Stimulated activated CD8-positive, alpha-beta memory T cell treated with anti-CD3 and anti-CD28 coated beads, Interleukin-7, amount 100 ng/mL, for 4 hours (primary cell): Measurements from ENCODE around the gene RND1.

ENCODE experiments used
- DNase-seq, 2 donors: peaks; one replicate each; pipeline ENCODE4 v3.0.0-alpha.2; 2020; ENCODE audit warnings: low read depth in 2 of 2

Gene RND1

GRCh38 chr12:48827513-48828096 is 38.1 kb downstream of the RND1 start:
- no peak for DNase-seq

GRCh38 chr12:48827026-48827425 is 38.6 kb downstream of the RND1 start:
- DNase-seq, result no peak

- no peak for DNase-seq
These were observed 39.3 kb downstream of the RND1 start for GRCh38 chr12:48826209-48826855.

DNA sequence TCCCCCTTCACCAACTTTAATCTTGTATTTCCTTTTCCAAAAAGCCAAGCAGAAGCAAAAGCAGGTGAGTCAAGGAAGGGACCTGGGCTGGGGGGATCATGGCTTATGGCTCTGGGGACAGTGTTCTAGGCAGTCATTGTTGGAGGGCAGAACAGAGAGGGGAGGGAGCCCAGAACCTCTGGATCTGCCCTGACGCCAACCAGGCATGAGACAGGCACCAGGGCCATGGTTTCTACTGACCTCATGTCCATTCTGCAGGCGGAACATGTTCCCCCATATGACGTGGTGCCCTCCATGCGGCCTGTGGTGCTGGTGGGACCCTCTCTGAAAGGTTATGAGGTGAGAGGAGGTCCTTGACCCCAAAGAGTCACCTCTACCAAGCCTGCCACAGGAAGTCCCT is 40.8 kb downstream of the RND1 start:
- no peak for DNase-seq

GRCh38 chr12:48824112-48824511 is 41.6 kb downstream of the RND1 start:
- DNase-seq, result no peak

- DNase-seq, result no peak
These were observed 42.4 kb downstream of the RND1 start for GRCh38 chr12:48823281-48823680.

- no peak for DNase-seq
These were observed 43.0 kb downstream of the RND1 start for GRCh38 chr12:48822711-48823110.

DNA sequence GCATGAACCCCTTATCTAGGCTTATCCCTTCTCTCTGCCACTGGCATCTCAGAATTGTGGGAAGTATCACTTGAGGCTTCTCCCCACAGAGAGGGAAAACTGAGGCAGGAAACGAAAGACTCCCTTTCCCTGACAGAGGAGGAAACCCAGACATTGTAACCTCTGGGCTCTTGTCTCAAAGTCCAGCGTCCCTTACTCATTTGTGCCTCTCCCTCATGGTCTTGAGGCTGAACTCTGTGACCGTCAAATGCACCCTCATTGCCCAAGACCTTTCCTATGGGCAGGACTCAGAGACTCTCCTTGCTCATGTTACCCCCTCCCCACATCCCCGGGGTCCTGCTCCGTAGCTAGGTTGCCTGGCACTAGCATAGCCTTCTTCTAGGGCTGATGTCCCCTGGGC is 43.5 kb downstream of the RND1 start:
- DNase-seq, result no peak

GRCh38 chr12:48819986-48820725 is 45.5 kb downstream of the RND1 start:
- DNase-seq, result no peak

DNA sequence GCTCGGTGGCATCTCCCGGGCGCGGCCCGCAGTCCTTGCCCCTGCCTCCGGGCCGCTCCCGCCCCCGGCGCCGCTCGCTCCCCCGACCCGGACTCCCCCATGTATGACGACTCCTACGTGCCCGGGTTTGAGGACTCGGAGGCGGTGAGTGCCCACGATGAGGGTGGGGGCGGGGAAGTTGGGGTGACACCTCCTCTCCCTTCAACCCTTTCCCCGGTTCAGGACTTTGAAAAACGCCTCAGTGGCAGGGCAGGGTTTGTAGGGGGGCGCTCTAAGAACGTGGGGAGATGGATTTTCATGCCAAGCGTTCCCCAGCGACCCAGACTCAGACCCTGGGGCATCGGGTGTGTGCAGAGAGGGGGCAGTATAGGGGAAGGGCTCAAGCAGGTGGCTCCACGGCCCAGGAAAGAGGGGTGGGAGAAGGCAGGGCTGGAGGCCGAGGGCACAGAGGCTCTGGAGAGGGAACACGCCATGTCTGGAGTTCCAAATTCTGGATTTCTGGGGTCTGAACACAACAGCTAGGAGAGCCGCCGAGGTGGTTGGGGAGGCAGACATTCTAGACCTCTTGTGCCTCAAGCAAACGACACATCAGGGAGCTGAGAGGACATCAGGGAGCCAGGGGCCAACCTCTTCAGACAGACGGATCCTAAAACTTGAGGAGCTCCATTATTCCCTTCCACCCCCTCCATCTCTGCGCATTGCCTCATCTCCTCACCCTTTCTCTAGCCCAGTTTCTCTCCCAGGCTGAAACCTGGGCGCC is 46.7 kb downstream of the RND1 start:
- peak; percentile 31 to 45 for DNase-seq

GRCh38 chr12:48817873-48818830 is 47.5 kb downstream of the RND1 start, which contains the start of gene CACNB3:
Gene CACNB3, plus strand, starts transcription at chr12:48818496. Its CDS starts 434 bp downstream, at chr12:48818930.
- DNase-seq, result peak; percentile 57 to 70

DNA sequence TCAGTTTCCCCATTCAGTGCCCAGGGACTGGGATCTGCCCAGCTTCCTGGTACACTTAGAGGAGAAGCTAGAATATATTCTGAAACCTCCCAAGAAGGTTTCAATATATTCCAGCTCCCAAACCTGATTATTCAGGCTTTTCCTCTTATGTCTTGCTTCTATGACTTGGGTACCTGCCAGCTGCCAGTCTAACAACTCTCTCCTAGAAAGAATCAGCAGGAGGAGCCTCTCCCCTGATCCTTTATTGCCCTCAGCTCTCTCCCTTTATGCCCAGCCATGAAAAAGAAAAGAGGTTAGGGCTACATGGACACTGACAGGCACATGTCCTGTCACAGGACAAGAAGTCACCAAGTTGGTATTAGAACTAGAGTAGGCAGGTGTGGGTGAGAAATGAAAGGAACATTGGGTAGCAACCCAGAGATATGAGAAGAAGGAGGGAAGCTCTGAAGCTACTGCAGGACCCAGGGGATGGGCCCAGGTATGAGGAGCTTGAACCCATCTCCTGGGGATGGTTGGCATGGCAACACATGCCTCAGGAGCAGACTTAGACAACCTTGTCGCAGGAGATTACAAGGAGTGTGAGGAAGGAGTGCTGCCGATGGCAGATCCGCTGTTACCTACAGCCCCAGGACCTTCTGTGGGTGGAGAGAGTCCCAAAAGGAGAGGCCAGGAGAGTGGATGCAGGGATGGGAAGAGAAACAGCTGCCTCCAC is 49.4 kb downstream of the RND1 start:
- DNase-seq, result no peak

- no peak for DNase-seq
These were observed 50.3 kb downstream of the RND1 start for GRCh38 chr12:48815126-48816110.

GRCh38 chr12:48814262-48815125 is 51.2 kb downstream of the RND1 start:
- DNase-seq, result peak; percentile 27 to 65

- DNase-seq, result no peak
These were observed 52.0 kb downstream of the RND1 start for GRCh38 chr12:48813465-48814261.

GRCh38 chr12:48812389-48812788 is 53.3 kb downstream of the RND1 start:
- no peak for DNase-seq

DNA sequence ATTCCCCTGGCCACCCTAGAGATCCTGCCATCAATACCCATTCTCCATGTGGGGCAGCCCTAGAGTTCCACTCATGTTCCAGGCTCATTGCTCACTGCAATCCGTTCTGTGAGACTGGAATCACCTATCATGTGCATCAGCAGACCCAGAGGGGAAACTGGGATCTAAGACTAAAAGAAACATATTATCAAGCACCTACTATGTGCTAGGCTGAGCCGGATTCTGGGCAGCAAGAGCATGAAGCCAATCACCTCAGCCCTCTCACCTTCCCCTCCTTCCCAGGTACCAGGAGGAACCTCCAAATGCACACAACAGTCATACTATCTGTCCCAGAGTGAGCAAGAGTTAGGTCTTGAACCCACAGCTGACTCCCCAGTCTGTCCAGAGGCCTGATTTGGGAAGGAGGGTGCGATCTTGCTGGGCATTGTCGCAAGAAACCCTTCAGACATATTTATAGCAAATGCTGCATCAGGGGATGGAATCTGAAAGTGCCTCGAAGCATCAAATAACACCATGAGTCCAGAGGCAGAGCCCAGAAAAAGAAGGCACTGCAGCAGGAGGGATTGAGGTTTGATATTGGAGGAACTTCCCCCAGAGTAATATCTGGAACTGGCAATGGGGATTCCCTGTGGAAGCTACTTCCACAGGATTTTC is 54.1 kb downstream of the RND1 start:
- DNase-seq, result no peak
